A549 (cell line): ENCODE data around the gene NKAIN4. TPM values are rescaled to one million over a fixed set of nuclear protein-coding genes. Genes with fewer than 3 reads are reported as not detected.

Experiments used
- ATAC-seq, 2 experiments: fragments of 200-7000 bp in 1 of 2; fragments of >200 bp in 1 of 2; cut with Nextera tagmentation in 1 of 2; cut with Tn5 transposase in 1 of 2; 3 replicates each; pipeline versions ENCODE4 v1.8.0 to v1.9.1; 2018 to 2020; ENCODE audit warnings: mild to moderate bottlenecking in 1 of 2, moderate library complexity in 1 of 2
- CTCF ChIA-PET: fragments of 300-600 bp; sonication (Branson Sonifier 250); formaldehyde crosslinking; extraction: SDS; loops from one replicate; lab custom pipeline; 2021; ENCODE audit warnings: antibody characterized with exemption, inconsistent platforms; lab: Yijun Ruan, JAX
- POLR2A ChIA-PET: fragments of 350-600 bp; formaldehyde crosslinking; extraction: SDS; loops from one replicate; lab custom pipeline; 2021; ENCODE audit warnings: antibody characterized with exemption, inconsistent platforms; lab: Yijun Ruan, JAX
- DNase-seq, 2 experiments: peaks; one replicate each; pipeline versions ENCODE4 v3.0.0 to v3.0.0-alpha.2; 2011 to 2016; ENCODE audit warnings: low read depth in 1 of 2, low spot score in 1 of 2
- FAIRE-seq: peaks from 2 replicates; lab custom pipeline; 2011; peaks lifted over from hg19 to GRCh38; lab: Jason Lieb, UNC
- H3K27ac ChIP-seq, 2 experiments: fragments of >200 bp; sonication (Bioruptor Twin); formaldehyde crosslinking; 3 replicates each; pipeline ENCODE4 v1.5.1; 2016 to 2017
- H3K4me1 ChIP-seq: fragments of >200 bp; sonication (Bioruptor Twin); formaldehyde crosslinking; 3 replicates; pipeline ENCODE4 v1.6.1; 2016
- H3K4me2 ChIP-seq: fragments of >200 bp; sonication (Bioruptor Twin); formaldehyde crosslinking; 3 replicates; pipeline ENCODE4 v1.6.1; 2016
- H3K4me3 ChIP-seq: fragments of >200 bp; sonication (Bioruptor Twin); formaldehyde crosslinking; 3 replicates; pipeline ENCODE4 v1.5.1; 2016
- H3K9me3 ChIP-seq: fragments of >200 bp; sonication (Bioruptor Twin); formaldehyde crosslinking; 3 replicates; pipeline ENCODE4 v1.6.1; 2016
- BCL3 ChIP-seq: fragments of >200 bp; sonication (Bioruptor Twin); formaldehyde crosslinking; IDR thresholded peaks from 3 replicates; pipeline ENCODE4 v1.6.1; 2016
- CBX8 ChIP-seq: fragments of 200-600 bp; sonication (generic); IDR thresholded peaks from 2 replicates; pipeline ENCODE4 v1.6.1; 2016
- CEBPB ChIP-seq, 2 experiments: fragments of >200 bp in 1 of 2; sonication (Bioruptor Twin) in 1 of 2; formaldehyde crosslinking in 1 of 2; IDR thresholded peaks; 2 replicates each; pipeline ENCODE4 v1.6.1; 2012 to 2016
- CHD2 ChIP-seq: fragments of 150-350 bp; IDR thresholded peaks from 2 replicates; pipeline ENCODE4 v1.6.1; 2014; ENCODE audit warnings: low read length; ENCODE audit not compliant: partially characterized antibody
- EHF ChIP-seq: fragments of 250-450 bp; sonication (Bioruptor Pico); IDR thresholded peaks from 2 replicates; pipeline ENCODE4 v1.5.0; 2020; ENCODE audit warnings: mild to moderate bottlenecking
- EP300 ChIP-seq, 2 experiments: fragments of >200 bp; sonication (Bioruptor Twin); formaldehyde crosslinking; IDR thresholded peaks; 2 replicates in 1 of 2; 3 replicates in 1 of 2; pipeline ENCODE4 v1.6.1; 2016 to 2017
- ESRRA ChIP-seq: fragments of 150-350 bp; IDR thresholded peaks from 2 replicates; pipeline ENCODE4 v1.6.1; 2014; ENCODE audit warnings: mild to moderate bottlenecking, low read length, borderline replicate concordance
- FOSB ChIP-seq: fragments of 250-450 bp; sonication (Bioruptor Pico); IDR thresholded peaks from 2 replicates; pipeline ENCODE4 v1.5.0; 2020; ENCODE audit warnings: mild to moderate bottlenecking, moderate library complexity
- FOSL2 ChIP-seq, 2 experiments: fragments of 450-650 bp in 1 of 2; fragments of >200 bp in 1 of 2; sonication (Bioruptor Twin) in 1 of 2; formaldehyde crosslinking; IDR thresholded peaks; 2 replicates each; pipeline versions ENCODE4 v1.5.0 to v1.6.1; 2016 to 2020; ENCODE audit warnings: mild to moderate bottlenecking in 1 of 2, moderate library complexity in 1 of 2
- HOXA7 ChIP-seq: fragments of 250-450 bp; sonication (Bioruptor Pico); IDR thresholded peaks from 2 replicates; pipeline ENCODE4 v1.5.0; 2020; ENCODE audit warnings: mild to moderate bottlenecking, moderate library complexity
- MAX ChIP-seq: IDR thresholded peaks from 2 replicates; pipeline ENCODE4 v1.6.1; 2012
- POLR2A ChIP-seq: IDR thresholded peaks from 2 replicates; pipeline ENCODE4 v1.6.1; 2012; ENCODE audit warnings: mild to moderate bottlenecking, low read length
- RAD21 ChIP-seq, 2 experiments: fragments of >200 bp in 1 of 2; sonication (Bioruptor Twin) in 1 of 2; formaldehyde crosslinking in 1 of 2; IDR thresholded peaks in 1 of 2; conservative IDR thresholded peaks in 1 of 2; 2 replicates in 1 of 2; 3 replicates in 1 of 2; pipeline ENCODE4 v1.6.1; 2012 to 2018; ENCODE audit warnings: inconsistent platforms in 1 of 2
- REST ChIP-seq: fragments of 200-600 bp; sonication (generic); IDR thresholded peaks from 2 replicates; pipeline ENCODE4 v1.6.1; 2016; ENCODE audit warnings: antibody characterized with exemption, mild to moderate bottlenecking, moderate library complexity
- RNF2 ChIP-seq: fragments of 200-600 bp; sonication (generic); IDR thresholded peaks from 2 replicates; pipeline ENCODE4 v1.6.1; 2016; ENCODE audit warnings: low read depth, mild to moderate bottlenecking, antibody characterized with exemption, moderate library complexity, borderline replicate concordance
- SMC3 ChIP-seq: fragments of >200 bp; sonication (Bioruptor Twin); formaldehyde crosslinking; IDR thresholded peaks from 3 replicates; pipeline ENCODE4 v1.6.1; 2018; ENCODE audit warnings: inconsistent platforms
- SREBF2 ChIP-seq: fragments of 450-650 bp; IDR thresholded peaks from 2 replicates; pipeline ENCODE4 v1.6.1; 2014; ENCODE audit warnings: mild to moderate bottlenecking, moderate library complexity
- USF2 ChIP-seq: fragments of 450-650 bp; IDR thresholded peaks from 2 replicates; pipeline ENCODE4 v1.6.1; 2014; ENCODE audit warnings: antibody characterized with exemption
- ZNF302 ChIP-seq: fragments of 250-450 bp; sonication (Bioruptor Pico); IDR thresholded peaks from 2 replicates; pipeline ENCODE4 v1.9.0; 2021; ENCODE audit warnings: inconsistent platforms, mild to moderate bottlenecking, moderate library complexity
- WGBS: methylation state at CpG from one replicate; pipeline ENCODE4 v1.1.6; 2017; ENCODE audit errors: missing lambda C conversion rate; 5-methylcytosine and 5-hydroxymethylcytosine counted together
- polyA plus RNA-seq, 4 experiments: library from polyadenylated mRNA; depleted of rRNA in 3 of 4; stranded (reverse); fragments of >200 nt; fragmentation: RNase III in 1 of 4; extraction: RNeasy Plus Mini Kit Qiagen cat#74134 plus additional on column Dnase treatment in 1 of 4; gene quantifications; 2 replicates in 3 of 4; 3 replicates in 1 of 4; pipeline ENCODE4 v1.2.3, GENCODE V29; 2011 to 2017

The NKAIN4 gene
- polyA plus RNA-seq, 2 of the 4 experiments (the other 2 are of a cell fraction) = 5.8 to 9.7 TPM

GRCh38 chr20:63242736-63243135, 11.5 kb downstream of the NKAIN4 start:
- 91% methylated on average over 9 of the region's 21 CpGs for WGBS
- peaks cover 34% of the 10 kb centered on the region for H3K4me1 ChIP-seq
- no peaks in the 10 kb centered on the region for H3K9me3 ChIP-seq
- TF ChIP-seq CEBPB (IDR thresholded peaks at IDR 0.05) (no peak), FOSL2 (IDR thresholded peaks at IDR 0.05) (no peak), FOSL2 (CRISPR knock-in tag; IDR thresholded peaks at IDR 0.05) (no peak), REST (no peak), CHD2 (no peak), USF2 (no peak), EP300 (IDR thresholded peaks at IDR 0.05) (no peak), CBX8 (no peak), BCL3 (no peak), SMC3 (no peak), MAX (no peak), EHF (CRISPR knock-in tag) (no peak), POLR2A (no peak), RNF2 (no peak), RAD21 (conservative IDR thresholded peaks at IDR 0.05 in 1 of 2, IDR thresholded peaks at IDR 0.05 in 1 of 2) (no peak), HOXA7 (CRISPR knock-in tag) (no peak), FOSB (CRISPR knock-in tag) (no peak), SREBF2 (no peak), ZNF302 (no peak)
- no peak for DNase-seq
- H3K4me3 ChIP-seq = no peak overlapping the region
- H3K4me2 ChIP-seq = no peak overlapping the region
- FAIRE-seq = no peak
- CTCF ChIA-PET = interaction anchor here (11.7 kb wide), 1 partner anchor 18 kb away, joined by 131 read pairs; no protein-coding TSS in a partner anchor
- ATAC-seq = no peak
- peak overlapping the region in 1 of 2 experiments; percentile 99; a peak in 3 of 6 replicates for H3K27ac ChIP-seq
- POLR2A ChIA-PET = no interaction called here

GRCh38 chr20:63241272-63241671, 13.0 kb downstream of the NKAIN4 start:
- Histone ChIP-seq H3K4me3 (no peak overlapping the region), H3K27ac (peak overlapping the region; percentile 41 to 99; a peak in 5 of 6 replicates), H3K9me3 (no peaks in the 10 kb centered on the region), H3K4me1 (peaks cover 45% of the 10 kb centered on the region), H3K4me2 (no peak overlapping the region)
- no peak for TF ChIP-seq ESRRA
- DNase-seq (no peak), ATAC-seq (no peak), FAIRE-seq (no peak)
- POLR2A ChIA-PET = no interaction called here
- CTCF ChIA-PET = interaction anchor here (1.4 to 11.7 kb wide), 2 partner anchors 8 to 17 kb away, joined by 3 to 131 read pairs; no protein-coding TSS in a partner anchor
- WGBS = 52% methylated on average over 4 of the region's 11 CpGs
